Heart left ventricle (tissue), 13 donors: ENCODE data around the gene DNASE2B.

Source experiments
- CTCF ChIP-seq, 12 donors: fragments of 200-600 bp; sonication (generic) in 4 of 12; IDR thresholded peaks; one replicate each; pipeline versions ENCODE4 v1.5.0 to v1.8.0; 2018 to 2022; ENCODE audit warnings: antibody characterized with exemption in 12 of 12, mild to moderate bottlenecking in 5 of 12
- POLR2A ChIP-seq, 2 donors: fragments of 450-650 bp; IDR thresholded peaks; one replicate each; pipeline ENCODE4 v1.6.1; 2017; ENCODE audit warnings: antibody characterized with exemption in 2 of 2, mild to moderate bottlenecking in 2 of 2, moderate library complexity in 2 of 2
- donor health status: ischemic (EF 13 %, LVEDD 7.1; RV severe dilation, severe dysfunction).
- donor health status: DM: no; HTN: yes; CAD: no.
- donor health status: DM: no; HTN: no; CAD: no.
- donor health status: ischemic (EF 25% LVEDD 6.9; RV normal size, moderate dysfunction).
- donor health status: ischemic (EF 25% LVEDD 5.7; RV mildly dilated, moderate dysfunction).
- donor health status: ischemic (EF 35%, LVEDD 5.7; RV mildly dilated, moderate dysfunction).
- donor health status: nonischemic (EF 11% LVEDD 7.7; RV severe dilation, severe dysfunction).
- donor health status: DM: yes; HTN: yes; CAD: no.
- donor health status: PGD.
- donor health status: ischemic (EF 29% LVEDD 5.4; RV normal size, mild dysfunction).
- donor health status: nonischemic (EF 23%, LVEDD 6.1; RV moderate dilation, normal function).

GRCh38 chr1:84403347-84403746, 5.1 kb downstream of the DNASE2B start:
- TF ChIP-seq CTCF (IDR thresholded peaks at IDR 0.05) (no peak), POLR2A (IDR thresholded peaks at IDR 0.05) (no peak)
